Measurements from ENCODE around the gene BCAS1.

DNA sequence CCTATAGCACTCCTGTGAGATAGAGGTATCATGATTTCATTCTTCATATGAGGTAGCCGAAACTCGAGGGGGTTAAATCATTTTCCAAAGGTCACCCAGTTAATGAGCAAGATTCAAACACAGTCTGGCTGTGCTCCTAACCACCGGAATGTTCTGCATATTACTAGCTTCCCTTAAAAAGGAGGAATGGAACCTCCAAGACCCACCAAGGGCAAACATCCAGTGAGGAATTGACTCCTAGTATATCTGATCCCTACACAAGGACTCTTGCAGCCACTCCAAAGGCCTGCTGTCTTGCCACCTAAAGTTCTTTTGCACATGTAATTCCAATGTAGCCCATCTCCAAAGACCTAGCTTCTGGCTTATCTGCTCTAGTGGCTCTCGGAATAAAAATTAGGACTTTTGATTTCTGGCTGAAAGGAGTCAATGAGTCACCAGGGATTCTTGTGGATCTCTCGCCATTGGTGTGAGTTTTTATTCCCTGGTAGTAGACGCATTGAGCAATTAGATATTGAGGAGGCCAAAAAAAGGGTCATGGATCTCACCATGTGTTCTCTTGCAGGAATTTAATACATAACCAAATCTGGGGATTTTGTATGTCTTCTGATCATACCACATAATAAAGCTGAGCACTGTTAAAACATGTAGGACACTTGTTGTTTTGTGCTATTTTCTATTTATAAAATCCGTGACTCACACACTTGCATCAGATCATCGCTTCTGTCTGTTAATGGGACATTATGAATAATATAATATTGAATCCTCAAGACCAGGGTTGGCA, 9.1 kb downstream of the BCAS1 start:
- TF ChIP-seq, protein P1, sequence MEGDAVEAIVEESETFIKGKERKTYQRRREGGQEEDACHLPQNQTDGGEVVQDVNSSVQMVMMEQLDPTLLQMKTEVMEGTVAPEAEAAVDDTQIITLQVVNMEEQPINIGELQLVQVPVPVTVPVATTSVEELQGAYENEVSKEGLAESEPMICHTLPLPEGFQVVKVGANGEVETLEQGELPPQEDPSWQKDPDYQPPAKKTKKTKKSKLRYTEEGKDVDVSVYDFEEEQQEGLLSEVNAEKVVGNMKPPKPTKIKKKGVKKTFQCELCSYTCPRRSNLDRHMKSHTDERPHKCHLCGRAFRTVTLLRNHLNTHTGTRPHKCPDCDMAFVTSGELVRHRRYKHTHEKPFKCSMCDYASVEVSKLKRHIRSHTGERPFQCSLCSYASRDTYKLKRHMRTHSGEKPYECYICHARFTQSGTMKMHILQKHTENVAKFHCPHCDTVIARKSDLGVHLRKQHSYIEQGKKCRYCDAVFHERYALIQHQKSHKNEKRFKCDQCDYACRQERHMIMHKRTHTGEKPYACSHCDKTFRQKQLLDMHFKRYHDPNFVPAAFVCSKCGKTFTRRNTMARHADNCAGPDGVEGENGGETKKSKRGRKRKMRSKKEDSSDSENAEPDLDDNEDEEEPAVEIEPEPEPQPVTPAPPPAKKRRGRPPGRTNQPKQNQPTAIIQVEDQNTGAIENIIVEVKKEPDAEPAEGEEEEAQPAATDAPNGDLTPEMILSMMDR (conservative IDR thresholded peaks at IDR 0.05; ENCODE audit: low read length), result no peak
- TF ChIP-seq EZH2phosphoT487 (IDR thresholded peaks at IDR 0.05; ENCODE audit: borderline replicate concordance, low read depth, low read length), result no peak
